Upper lobe of left lung (tissue), 4 donors: ENCODE measurements around the gene PLA2G2C.

Experiments
- EP300 ChIP-seq, 4 donors: sonication (generic); formaldehyde crosslinking; IDR thresholded peaks; one replicate each; pipeline ENCODE4 v1.5.1; 2017; ENCODE audit warnings: antibody characterized with exemption in 4 of 4, control low read depth in 2 of 4
- POLR2A ChIP-seq, 4 donors: fragments of 450-650 bp; IDR thresholded peaks; one replicate each; pipeline ENCODE4 v1.5.1; 2016 to 2017; ENCODE audit warnings: antibody characterized with exemption in 4 of 4, mild to moderate bottlenecking in 2 of 4
- POLR2AphosphoS5 ChIP-seq, 2 donors: sonication (generic); formaldehyde crosslinking; IDR thresholded peaks; one replicate each; pipeline ENCODE4 v1.5.1; 2017; ENCODE audit warnings: antibody characterized with exemption in 2 of 2
- TF ChIP-seq, protein P1 (sequence below), 6 experiments: fragments of 450-650 bp in 4 of 6; fragments of 200-600 bp in 2 of 6; sonication (generic) in 2 of 6; IDR thresholded peaks; one replicate each; pipeline ENCODE4 v1.5.1; 2016 to 2019; ENCODE audit warnings: antibody characterized with exemption in 6 of 6

DNA sequence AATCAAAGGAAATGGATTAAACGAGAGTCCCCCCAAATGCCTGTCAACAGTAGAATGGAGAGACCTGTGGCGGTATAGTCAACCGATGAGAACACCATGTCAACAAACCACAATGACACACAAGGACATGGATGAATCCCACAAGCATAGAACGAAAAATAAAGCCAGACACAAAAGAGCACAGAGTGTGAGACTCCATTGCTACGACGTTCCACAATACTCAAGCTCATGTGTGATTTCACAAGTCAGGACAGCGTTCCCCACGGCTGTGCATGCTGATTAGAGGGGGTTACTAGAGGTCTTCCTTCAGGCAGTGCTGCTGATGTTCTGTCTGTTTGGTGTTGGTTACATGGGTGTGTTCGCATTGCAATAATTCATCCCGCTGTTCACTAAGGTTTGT lies 61.2 kb downstream of the PLA2G2C start:
- TF ChIP-seq, protein P1, sequence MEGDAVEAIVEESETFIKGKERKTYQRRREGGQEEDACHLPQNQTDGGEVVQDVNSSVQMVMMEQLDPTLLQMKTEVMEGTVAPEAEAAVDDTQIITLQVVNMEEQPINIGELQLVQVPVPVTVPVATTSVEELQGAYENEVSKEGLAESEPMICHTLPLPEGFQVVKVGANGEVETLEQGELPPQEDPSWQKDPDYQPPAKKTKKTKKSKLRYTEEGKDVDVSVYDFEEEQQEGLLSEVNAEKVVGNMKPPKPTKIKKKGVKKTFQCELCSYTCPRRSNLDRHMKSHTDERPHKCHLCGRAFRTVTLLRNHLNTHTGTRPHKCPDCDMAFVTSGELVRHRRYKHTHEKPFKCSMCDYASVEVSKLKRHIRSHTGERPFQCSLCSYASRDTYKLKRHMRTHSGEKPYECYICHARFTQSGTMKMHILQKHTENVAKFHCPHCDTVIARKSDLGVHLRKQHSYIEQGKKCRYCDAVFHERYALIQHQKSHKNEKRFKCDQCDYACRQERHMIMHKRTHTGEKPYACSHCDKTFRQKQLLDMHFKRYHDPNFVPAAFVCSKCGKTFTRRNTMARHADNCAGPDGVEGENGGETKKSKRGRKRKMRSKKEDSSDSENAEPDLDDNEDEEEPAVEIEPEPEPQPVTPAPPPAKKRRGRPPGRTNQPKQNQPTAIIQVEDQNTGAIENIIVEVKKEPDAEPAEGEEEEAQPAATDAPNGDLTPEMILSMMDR (IDR thresholded peaks at IDR 0.05) = no peak
- no peak for TF ChIP-seq POLR2AphosphoS5 (IDR thresholded peaks at IDR 0.05)
- TF ChIP-seq EP300 (IDR thresholded peaks at IDR 0.05) = no peak
- TF ChIP-seq POLR2A (IDR thresholded peaks at IDR 0.05) = no peak
